ENCODE data around the gene CENPP.

Gene CENPP

GRCh38 chr9:92315456-92315855 is 10.3 kb upstream of the CENPP start:
- no peak for FAIRE-seq

- no peak for FAIRE-seq
These were observed 1.3 kb upstream of the CENPP start for GRCh38 chr9:92324431-92324830.

- no peak for FAIRE-seq
These were observed 874 bp upstream of the CENPP start for GRCh38 chr9:92324889-92325268.

GRCh38 chr9:92325991-92326500 is 293 bp downstream of the CENPP start:
- no peak for FAIRE-seq

- no peak for FAIRE-seq
These were observed 1.6 kb downstream of the CENPP start for GRCh38 chr9:92327283-92327850.

- no peak for FAIRE-seq
These were observed 2.5 kb downstream of the CENPP start for GRCh38 chr9:92328225-92328624.

GRCh38 chr9:92332577-92333281 is 7.0 kb downstream of the CENPP start:
- FAIRE-seq = no peak

- no peak for FAIRE-seq
These were observed 7.5 kb downstream of the CENPP start for GRCh38 chr9:92333282-92333634.

GRCh38 chr9:92341578-92341977 is 15.8 kb downstream of the CENPP start:
- FAIRE-seq = no peak

GRCh38 chr9:92342825-92343488 is 17.2 kb downstream of the CENPP start:
- FAIRE-seq = no peak

GRCh38 chr9:92345582-92345981 is 19.8 kb downstream of the CENPP start:
- no peak for FAIRE-seq

- no peak for FAIRE-seq
These were observed 24.3 kb downstream of the CENPP start for GRCh38 chr9:92349771-92350739.

- no peak for FAIRE-seq
These were observed 25.0 kb downstream of the CENPP start for GRCh38 chr9:92350740-92351133.

- no peak for FAIRE-seq
These were observed 27.3 kb downstream of the CENPP start for GRCh38 chr9:92353051-92353450.

GRCh38 chr9:92359394-92359995 is 33.7 kb downstream of the CENPP start:
- no peak for FAIRE-seq

GRCh38 chr9:92360083-92360482 is 34.3 kb downstream of the CENPP start:
- FAIRE-seq = no peak

GRCh38 chr9:92369075-92369474 is 43.3 kb downstream of the CENPP start:
- no peak for FAIRE-seq

- no peak for FAIRE-seq
These were observed 47.4 kb downstream of the CENPP start for GRCh38 chr9:92373167-92373566.

- no peak for FAIRE-seq
These were observed 52.1 kb downstream of the CENPP start for GRCh38 chr9:92377876-92378275.

GRCh38 chr9:92378865-92379560 is 53.3 kb downstream of the CENPP start:
- FAIRE-seq = no peak

- FAIRE-seq = no peak
These were observed 54.9 kb downstream of the CENPP start for GRCh38 chr9:92380603-92381002.

GRCh38 chr9:92381775-92382174 is 56.0 kb downstream of the CENPP start:
- no peak for FAIRE-seq
